Gastrocnemius medialis (tissue), 4 donors: ENCODE data around the gene IGLL5.

ENCODE experiments used
- CTCF ChIP-seq, 5 experiments: fragments of 450-650 bp in 3 of 5; fragments of 200-600 bp in 2 of 5; sonication (generic) in 2 of 5; IDR thresholded peaks in 4 of 5; conservative IDR thresholded peaks in 1 of 5; 1 replicate in 4 of 5; 2 replicates in 1 of 5; pipeline ENCODE4 v1.5.1; 2016 to 2019; ENCODE audit warnings: antibody characterized with exemption in 5 of 5, mild to moderate bottlenecking in 3 of 5, moderate library complexity in 3 of 5
- POLR2A ChIP-seq, 2 donors: fragments of 450-650 bp; IDR thresholded peaks; one replicate each; pipeline ENCODE4 v1.6.1; 2017; ENCODE audit warnings: antibody characterized with exemption in 2 of 2, mild to moderate bottlenecking in 2 of 2, moderate library complexity in 2 of 2

- TF ChIP-seq POLR2A (IDR thresholded peaks at IDR 0.05) (no peak), CTCF (IDR thresholded peaks at IDR 0.05 in 4 of 5, conservative IDR thresholded peaks at IDR 0.05 in 1 of 5) (no peak)
These were observed 1.1 kb upstream of the IGLL5 start for GRCh38 chr22:22886546-22886945.
